Head of caudate nucleus (tissue), 42 donors: ENCODE data around the gene MMP24.
"Not testable (repeated sequence)": the region's sequence is repeated elsewhere in the genome, so short reads cannot be mapped to it uniquely, and the experiment has no call there.

Experiments
- DNase-seq, 42 donors: peaks; one replicate each; pipeline versions ENCODE4 v3.0.0 to v3.0.0-alpha.2; 2020 to 2021; ENCODE audit warnings: mixed read lengths in 7 of 42
- intact Hi-C: fragments of 100-400 bp; cut with DNase I; formaldehyde crosslinking; loops from one replicate; pipeline ENCODE4 v1.15.0; 2022

The MMP24 gene

GRCh38 chr20:35248641-35249475 is 22.4 kb downstream of the MMP24 start:
- DNase-seq = peak in 1 of 42 donors; percentile 19
- intact Hi-C loops = no loop called here

DNA sequence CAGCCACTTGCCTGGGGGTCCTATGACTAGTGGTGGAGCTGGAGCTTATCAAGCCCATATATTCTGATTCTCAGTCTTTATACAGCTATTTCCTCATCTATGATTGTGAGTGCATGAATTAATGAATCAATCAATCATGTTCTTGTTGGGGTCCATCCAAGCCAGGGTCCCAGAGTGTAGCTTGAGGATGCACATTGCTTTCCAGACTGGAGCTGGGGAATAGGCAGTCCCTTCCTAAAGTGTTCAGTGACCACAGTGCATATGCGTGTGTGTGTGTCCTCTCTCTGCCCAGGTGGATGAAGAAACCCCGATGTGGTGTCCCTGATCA is 25.1 kb downstream of the MMP24 start:
- intact Hi-C loops = no loop called here
- DNase-seq = no peak

GRCh38 chr20:35252037-35252461 is 25.6 kb downstream of the MMP24 start:
- intact Hi-C loops = no loop called here
- no peak for DNase-seq

GRCh38 chr20:35252598-35252997 is 26.1 kb downstream of the MMP24 start:
- not testable (repeated sequence) for DNase-seq

GRCh38 chr20:35253010-35253409 is 26.5 kb downstream of the MMP24 start:
- DNase-seq = no peak
- intact Hi-C loops = no loop called here

More at GRCh38 chr20:35252598-35252997, 26.1 kb downstream of the MMP24 start:
- intact Hi-C loops = not testable (repeated sequence)

GRCh38 chr20:35254448-35254999 is 28.0 kb downstream of the MMP24 start:
- intact Hi-C loops = no loop called here
- DNase-seq = no peak

- DNase-seq = no peak
- intact Hi-C loops = no loop called here
Observed at GRCh38 chr20:35257175-35257909, 30.9 kb downstream of the MMP24 start.

DNA sequence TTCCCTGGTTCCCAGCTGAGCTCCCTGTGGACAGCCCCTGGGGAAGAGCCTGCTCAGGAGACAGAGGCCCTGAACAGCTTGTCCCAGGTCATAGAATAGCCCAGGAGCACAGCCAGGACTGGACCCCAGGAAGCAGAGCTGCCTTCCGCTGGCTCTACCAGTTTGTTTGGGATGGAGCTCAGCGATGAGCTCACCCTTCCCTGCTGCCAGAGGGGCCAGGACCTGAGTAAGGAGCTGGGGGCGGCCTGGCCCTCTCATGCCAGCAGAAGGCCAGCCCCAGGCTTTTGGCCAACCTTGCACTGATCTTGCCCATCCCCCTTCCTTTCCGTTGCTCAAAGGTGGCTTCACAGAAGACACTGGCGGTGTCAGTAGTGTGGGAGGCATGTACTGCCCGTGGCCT is 33.9 kb downstream of the MMP24 start:
- intact Hi-C loops = no loop called here
- DNase-seq = no peak

GRCh38 chr20:35262321-35262720 is 35.8 kb downstream of the MMP24 start:
- DNase-seq, intact Hi-C loops: not testable (repeated sequence)

GRCh38 chr20:35262731-35263531 is 36.4 kb downstream of the MMP24 start:
- intact Hi-C loops, DNase-seq: not testable (repeated sequence)

GRCh38 chr20:35263532-35264341 is 37.2 kb downstream of the MMP24 start:
- intact Hi-C loops = no loop called here
- no peak for DNase-seq

DNA sequence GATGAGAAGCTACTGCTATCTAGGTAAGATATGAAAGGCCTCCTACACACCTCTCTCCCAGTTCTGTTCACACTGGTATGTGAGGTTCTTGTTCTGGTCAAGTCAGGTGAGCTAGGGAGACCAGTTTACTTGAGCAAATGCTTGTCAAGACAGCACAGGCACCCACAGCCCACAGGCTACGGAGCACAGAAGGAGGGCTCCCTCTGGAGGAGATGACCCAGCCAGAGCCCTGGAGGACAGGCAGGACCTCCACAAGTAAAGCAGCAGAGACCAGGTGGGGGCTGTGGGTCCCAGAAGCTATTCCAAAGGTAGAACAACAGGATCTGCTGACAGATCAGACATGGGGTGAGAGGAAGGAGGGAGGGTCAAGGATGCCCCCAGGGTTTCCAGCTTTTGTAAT is 38.3 kb downstream of the MMP24 start:
- intact Hi-C loops = no loop called here
- DNase-seq = no peak

GRCh38 chr20:35267092-35267491 is 40.6 kb downstream of the MMP24 start:
- intact Hi-C loops = no loop called here
- DNase-seq = no peak

- intact Hi-C loops = no loop called here
- DNase-seq = peak; percentile 29 to 83 (median 66)
Observed at GRCh38 chr20:35269055-35269781, 42.7 kb downstream of the MMP24 start.

- intact Hi-C loops = no loop called here
- DNase-seq = no peak
Observed at GRCh38 chr20:35270021-35270902, 43.8 kb downstream of the MMP24 start.

DNA sequence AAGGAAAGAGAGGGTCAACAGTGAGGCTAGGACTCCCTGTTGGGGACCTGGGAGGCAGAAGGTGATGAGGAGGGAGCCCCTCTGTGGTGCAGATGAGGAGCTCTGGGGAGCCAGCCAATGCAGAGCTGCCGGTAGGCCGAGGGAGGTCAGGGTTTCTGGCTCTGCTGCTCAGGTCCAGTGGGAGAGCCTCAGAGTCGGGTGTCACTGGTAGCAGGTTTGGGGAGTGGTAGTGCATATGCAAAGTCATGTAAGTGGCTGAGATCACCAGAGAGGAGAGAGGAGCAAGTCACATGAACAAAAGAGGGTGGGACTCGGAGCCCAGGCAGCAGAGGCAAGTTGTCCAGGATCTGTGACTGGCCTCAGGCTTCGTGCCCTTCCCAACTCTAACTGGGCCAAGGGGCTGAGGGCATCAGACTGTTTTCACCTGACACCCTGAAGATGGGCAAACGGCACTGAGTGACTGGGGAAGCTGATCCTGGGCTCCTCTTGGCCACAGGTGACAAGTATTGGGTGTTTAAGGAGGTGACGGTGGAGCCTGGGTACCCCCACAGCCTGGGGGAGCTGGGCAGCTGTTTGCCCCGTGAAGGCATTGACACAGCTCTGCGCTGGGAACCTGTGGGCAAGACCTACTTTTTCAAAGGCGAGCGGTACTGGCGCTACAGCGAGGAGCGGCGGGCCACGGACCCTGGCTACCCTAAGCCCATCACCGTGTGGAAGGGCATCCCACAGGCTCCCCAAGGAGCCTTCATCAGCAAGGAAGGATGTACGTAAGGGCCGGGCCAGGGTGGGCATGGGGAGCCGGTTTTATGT is 44.8 kb downstream of the MMP24 start:
- intact Hi-C loops = no loop called here

More for the DNA sequence above, 44.8 kb downstream of the MMP24 start:
- DNase-seq = no peak
